ENCODE results near the gene UBFD1.

DNA sequence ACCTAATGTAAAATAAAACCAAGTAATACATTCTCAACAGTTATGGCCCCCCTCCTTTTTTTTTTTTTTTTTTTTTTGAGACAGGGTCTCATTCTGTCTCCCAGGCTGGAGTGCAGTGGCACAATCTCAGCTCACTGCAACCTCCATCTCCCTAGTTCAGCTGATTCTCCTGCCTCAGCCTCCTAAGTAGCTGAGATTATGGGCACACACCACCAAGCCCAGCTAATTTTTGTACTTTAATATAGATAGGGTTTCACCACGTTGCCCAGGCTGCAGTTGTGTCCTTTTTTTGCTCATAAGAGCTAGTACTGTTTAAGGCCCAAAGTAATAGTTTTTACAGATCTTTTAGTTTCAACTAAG is 18.6 kb upstream of the UBFD1 start:
- TF ChIP-seq MAX (IDR thresholded peaks at IDR 0.05; ENCODE audit: low read depth, low read length) (no peak), HDAC2 (IDR thresholded peaks at IDR 0.05) (no peak), ZZZ3 (IDR thresholded peaks at IDR 0.05; ENCODE audit: control insufficient read depth, insufficient read length, low read depth) (no peak), POLR2AphosphoS5 (IDR thresholded peaks at IDR 0.05; ENCODE audit: low read length) (no peak), CHD2 (IDR thresholded peaks at IDR 0.05; ENCODE audit: borderline replicate concordance, low read depth, low read length) (no peak), FOS (IDR thresholded peaks at IDR 0.05; ENCODE audit: borderline replicate concordance, extremely low read depth, insufficient read length) (no peak), BACH1 (IDR thresholded peaks at IDR 0.05; ENCODE audit: borderline replicate concordance) (no peak), RFX5 (IDR thresholded peaks at IDR 0.05; ENCODE audit: low read depth, low read length) (no peak), CREB1 (IDR thresholded peaks at IDR 0.05; ENCODE audit: low read depth) (no peak), SMC3 (IDR thresholded peaks at IDR 0.05; ENCODE audit: borderline replicate concordance, low read length) (no peak)
- TF ChIP-seq, protein P1, sequence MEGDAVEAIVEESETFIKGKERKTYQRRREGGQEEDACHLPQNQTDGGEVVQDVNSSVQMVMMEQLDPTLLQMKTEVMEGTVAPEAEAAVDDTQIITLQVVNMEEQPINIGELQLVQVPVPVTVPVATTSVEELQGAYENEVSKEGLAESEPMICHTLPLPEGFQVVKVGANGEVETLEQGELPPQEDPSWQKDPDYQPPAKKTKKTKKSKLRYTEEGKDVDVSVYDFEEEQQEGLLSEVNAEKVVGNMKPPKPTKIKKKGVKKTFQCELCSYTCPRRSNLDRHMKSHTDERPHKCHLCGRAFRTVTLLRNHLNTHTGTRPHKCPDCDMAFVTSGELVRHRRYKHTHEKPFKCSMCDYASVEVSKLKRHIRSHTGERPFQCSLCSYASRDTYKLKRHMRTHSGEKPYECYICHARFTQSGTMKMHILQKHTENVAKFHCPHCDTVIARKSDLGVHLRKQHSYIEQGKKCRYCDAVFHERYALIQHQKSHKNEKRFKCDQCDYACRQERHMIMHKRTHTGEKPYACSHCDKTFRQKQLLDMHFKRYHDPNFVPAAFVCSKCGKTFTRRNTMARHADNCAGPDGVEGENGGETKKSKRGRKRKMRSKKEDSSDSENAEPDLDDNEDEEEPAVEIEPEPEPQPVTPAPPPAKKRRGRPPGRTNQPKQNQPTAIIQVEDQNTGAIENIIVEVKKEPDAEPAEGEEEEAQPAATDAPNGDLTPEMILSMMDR (IDR thresholded peaks at IDR 0.05 in 2 of 3, conservative IDR thresholded peaks at IDR 0.05 in 1 of 3; ENCODE audit: control insufficient read depth in 2 of 3, extremely low read depth in 1 of 3, insufficient read depth in 1 of 3, low read depth in 3 of 3, low read length in 3 of 3): no peak
- TF ChIP-seq, protein P2, sequence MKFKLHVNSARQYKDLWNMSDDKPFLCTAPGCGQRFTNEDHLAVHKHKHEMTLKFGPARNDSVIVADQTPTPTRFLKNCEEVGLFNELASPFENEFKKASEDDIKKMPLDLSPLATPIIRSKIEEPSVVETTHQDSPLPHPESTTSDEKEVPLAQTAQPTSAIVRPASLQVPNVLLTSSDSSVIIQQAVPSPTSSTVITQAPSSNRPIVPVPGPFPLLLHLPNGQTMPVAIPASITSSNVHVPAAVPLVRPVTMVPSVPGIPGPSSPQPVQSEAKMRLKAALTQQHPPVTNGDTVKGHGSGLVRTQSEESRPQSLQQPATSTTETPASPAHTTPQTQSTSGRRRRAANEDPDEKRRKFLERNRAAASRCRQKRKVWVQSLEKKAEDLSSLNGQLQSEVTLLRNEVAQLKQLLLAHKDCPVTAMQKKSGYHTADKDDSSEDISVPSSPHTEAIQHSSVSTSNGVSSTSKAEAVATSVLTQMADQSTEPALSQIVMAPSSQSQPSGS (IDR thresholded peaks at IDR 0.05; ENCODE audit: low read length): no peak
- TF ChIP-seq, protein P3, sequence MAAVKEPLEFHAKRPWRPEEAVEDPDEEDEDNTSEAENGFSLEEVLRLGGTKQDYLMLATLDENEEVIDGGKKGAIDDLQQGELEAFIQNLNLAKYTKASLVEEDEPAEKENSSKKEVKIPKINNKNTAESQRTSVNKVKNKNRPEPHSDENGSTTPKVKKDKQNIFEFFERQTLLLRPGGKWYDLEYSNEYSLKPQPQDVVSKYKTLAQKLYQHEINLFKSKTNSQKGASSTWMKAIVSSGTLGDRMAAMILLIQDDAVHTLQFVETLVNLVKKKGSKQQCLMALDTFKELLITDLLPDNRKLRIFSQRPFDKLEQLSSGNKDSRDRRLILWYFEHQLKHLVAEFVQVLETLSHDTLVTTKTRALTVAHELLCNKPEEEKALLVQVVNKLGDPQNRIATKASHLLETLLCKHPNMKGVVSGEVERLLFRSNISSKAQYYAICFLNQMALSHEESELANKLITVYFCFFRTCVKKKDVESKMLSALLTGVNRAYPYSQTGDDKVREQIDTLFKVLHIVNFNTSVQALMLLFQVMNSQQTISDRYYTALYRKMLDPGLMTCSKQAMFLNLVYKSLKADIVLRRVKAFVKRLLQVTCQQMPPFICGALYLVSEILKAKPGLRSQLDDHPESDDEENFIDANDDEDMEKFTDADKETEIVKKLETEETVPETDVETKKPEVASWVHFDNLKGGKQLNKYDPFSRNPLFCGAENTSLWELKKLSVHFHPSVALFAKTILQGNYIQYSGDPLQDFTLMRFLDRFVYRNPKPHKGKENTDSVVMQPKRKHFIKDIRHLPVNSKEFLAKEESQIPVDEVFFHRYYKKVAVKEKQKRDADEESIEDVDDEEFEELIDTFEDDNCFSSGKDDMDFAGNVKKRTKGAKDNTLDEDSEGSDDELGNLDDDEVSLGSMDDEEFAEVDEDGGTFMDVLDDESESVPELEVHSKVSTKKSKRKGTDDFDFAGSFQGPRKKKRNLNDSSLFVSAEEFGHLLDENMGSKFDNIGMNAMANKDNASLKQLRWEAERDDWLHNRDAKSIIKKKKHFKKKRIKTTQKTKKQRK (IDR thresholded peaks at IDR 0.05; ENCODE audit: low read depth, low read length): no peak
